Activated CD8-positive, alpha-beta T cell treated with anti-CD3 and anti-CD28 coated beads for 36 hours (primary cell): Measurements from ENCODE around the gene GIMD1. TPM values are rescaled to one million over a fixed set of nuclear protein-coding genes. Genes with fewer than 3 reads are reported as not detected.
"Not testable (repeated sequence)": the region's sequence is repeated elsewhere in the genome, so short reads cannot be mapped to it uniquely, and the experiment has no call there.

Experiments
- ATAC-seq: fragments of 200-7000 bp; cut with Tn5 transposase; one replicate; pipeline ENCODE4 v1.10.0; 2021; ENCODE audit warnings: mild to moderate bottlenecking, moderate library complexity
- CTCF ChIA-PET: fragments of 350-600 bp; sonication (Branson Sonifier 250); formaldehyde crosslinking; loops from one replicate; lab custom pipeline; 2021; ENCODE audit warnings: antibody characterized with exemption; lab: Charles Lee
- POLR2A ChIA-PET: fragments of 350-600 bp; sonication (Branson Sonifier 250); formaldehyde crosslinking; loops from one replicate; lab custom pipeline; 2021; ENCODE audit warnings: antibody characterized with exemption; lab: Charles Lee
- DNase-seq: peaks from one replicate; pipeline ENCODE4 v3.0.0-alpha.2; 2020
- H3K27ac Mint-ChIP-seq: one replicate; pipeline ENCODE4 v1.8.0; 2021; ENCODE audit warnings: mild to moderate bottlenecking, mixed read lengths
- H3K27me3 Mint-ChIP-seq: one replicate; pipeline ENCODE4 v1.8.0; 2021; ENCODE audit warnings: mixed read lengths
- H3K36me3 Mint-ChIP-seq: one replicate; pipeline ENCODE4 v1.8.0; 2021; ENCODE audit warnings: low read depth, mixed read lengths
- H3K4me1 Mint-ChIP-seq: one replicate; pipeline ENCODE4 v1.8.0; 2021; ENCODE audit warnings: low read depth, mixed read lengths
- H3K4me3 Mint-ChIP-seq: one replicate; pipeline ENCODE4 v1.8.0; 2021; ENCODE audit warnings: mild to moderate bottlenecking, moderate library complexity, mixed read lengths
- H3K9me3 Mint-ChIP-seq: one replicate; pipeline ENCODE4 v1.8.0; 2021; ENCODE audit warnings: mixed read lengths
- CTCF ChIP-seq: fragments of 200-600 bp; IDR thresholded peaks from one replicate; pipeline ENCODE4 v1.8.0; 2022; ENCODE audit warnings: antibody characterized with exemption, mild to moderate bottlenecking
- intact Hi-C: fragments of 100-400 bp; cut with micrococcal nuclease; formaldehyde crosslinking; loops from one replicate; pipeline ENCODE4 v1.10.0; 2022
- total RNA-seq, 2 experiments: library from RNA; stranded (reverse); gene quantifications; one replicate each; pipeline ENCODE4 v1.2.3, GENCODE V29; 2021

Gene GIMD1
- total RNA-seq, result not detected

GRCh38 chr4:106368678-106369077, at the start of gene GIMD1:
Gene GIMD1 (minus strand): TSS chr4:106368778. CDS start chr4:106367435, 1,343 bp downstream.
- Mint-ChIP-seq H3K4me1 (no peaks in the 10 kb centered on the region), H3K27ac (no peak within 1 kb of the TSS), H3K9me3 (no peaks in the 10 kb centered on the region), H3K4me3 (no peak within 1 kb of the TSS), H3K27me3 (peaks cover 18% of the 10 kb centered on the region), H3K36me3 (no peaks in the 10 kb centered on the region)
- no peak for TF ChIP-seq CTCF
- POLR2A ChIA-PET, result no interaction called here
- CTCF ChIA-PET, result interaction anchor here (1.1 to 2.0 kb wide), 7 partner anchors 9 to 134 kb away, joined by 3 to 8 read pairs (median 4); no protein-coding TSS in a partner anchor
- intact Hi-C loops, result loop anchor here (5.0 to 10.0 kb wide), 2 partner anchors 134 to 806 kb away; no protein-coding TSS in a partner anchor
- ATAC-seq (no peak), DNase-seq (no peak)

DNA sequence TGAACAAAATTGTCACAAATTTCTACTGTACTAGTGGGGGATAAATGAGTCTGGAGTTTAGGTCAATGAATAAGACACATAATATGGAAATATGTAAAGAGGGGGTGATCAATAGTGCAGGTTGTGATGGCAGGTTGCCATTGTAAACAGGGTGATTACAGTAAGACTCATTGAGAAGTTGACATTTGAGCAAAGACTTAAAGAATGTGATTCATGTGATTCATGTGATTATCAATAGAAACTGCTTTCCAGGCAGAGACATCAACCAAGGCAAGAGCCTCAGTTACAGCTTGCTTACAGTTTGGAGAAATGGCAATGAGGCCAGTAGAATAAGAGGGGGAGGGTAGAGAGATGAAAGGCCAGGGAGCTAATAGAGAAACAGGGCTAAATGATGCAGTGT, 45.8 kb upstream of the GIMD1 start:
- Mint-ChIP-seq H3K27me3 (peaks cover 9% of the 10 kb centered on the region), H3K36me3 (no peaks in the 10 kb centered on the region), H3K9me3 (no peaks in the 10 kb centered on the region), H3K4me3 (no peak overlapping the region), H3K27ac (no peak overlapping the region), H3K4me1 (no peaks in the 10 kb centered on the region)
- DNase-seq (no peak), ATAC-seq (no peak)
- intact Hi-C loops, result no loop called here
- no peak for TF ChIP-seq CTCF
- ChIA-PET CTCF (no interaction called here), POLR2A (no interaction called here)

- no peak for DNase-seq
- no peak overlapping the region for H3K27ac Mint-ChIP-seq
- H3K9me3 Mint-ChIP-seq, result no peaks in the 10 kb centered on the region
- ChIA-PET CTCF (no interaction called here), POLR2A (no interaction called here)
- H3K4me3 Mint-ChIP-seq, result no peak overlapping the region
- ATAC-seq, result no peak
- intact Hi-C loops, result no loop called here
- no peaks in the 10 kb centered on the region for H3K4me1 Mint-ChIP-seq
- no peak for TF ChIP-seq CTCF
- H3K27me3 Mint-ChIP-seq, result peaks cover 6% of the 10 kb centered on the region
- no peaks in the 10 kb centered on the region for H3K36me3 Mint-ChIP-seq
Observed at GRCh38 chr4:106409901-106410889, 41.6 kb upstream of the GIMD1 start.

DNA sequence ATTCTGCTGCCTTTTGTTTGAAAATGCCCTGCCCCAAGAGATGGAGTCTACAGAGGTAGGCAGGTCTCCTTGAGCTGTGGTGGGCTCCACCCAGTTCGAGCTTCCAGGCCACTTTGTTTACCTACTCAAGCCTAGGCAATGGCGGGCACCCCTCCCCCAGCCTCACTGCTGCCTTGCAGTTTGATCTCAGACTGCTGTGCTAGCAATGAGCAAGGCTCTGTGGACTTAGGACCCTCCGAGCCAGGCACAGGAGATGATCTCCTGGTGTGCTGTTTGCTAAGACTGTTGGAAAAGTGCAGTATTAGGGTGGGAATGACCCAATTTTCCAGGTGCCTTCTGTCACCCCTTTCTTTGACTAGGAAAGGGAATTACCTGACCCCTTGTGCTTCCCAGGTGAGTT, 39.4 kb upstream of the GIMD1 start:
- H3K9me3 Mint-ChIP-seq, intact Hi-C loops, H3K4me3 Mint-ChIP-seq, H3K36me3 Mint-ChIP-seq, POLR2A ChIA-PET, H3K27ac Mint-ChIP-seq, DNase-seq, H3K4me1 Mint-ChIP-seq, ATAC-seq, CTCF ChIA-PET, H3K27me3 Mint-ChIP-seq: not testable (repeated sequence)

DNA sequence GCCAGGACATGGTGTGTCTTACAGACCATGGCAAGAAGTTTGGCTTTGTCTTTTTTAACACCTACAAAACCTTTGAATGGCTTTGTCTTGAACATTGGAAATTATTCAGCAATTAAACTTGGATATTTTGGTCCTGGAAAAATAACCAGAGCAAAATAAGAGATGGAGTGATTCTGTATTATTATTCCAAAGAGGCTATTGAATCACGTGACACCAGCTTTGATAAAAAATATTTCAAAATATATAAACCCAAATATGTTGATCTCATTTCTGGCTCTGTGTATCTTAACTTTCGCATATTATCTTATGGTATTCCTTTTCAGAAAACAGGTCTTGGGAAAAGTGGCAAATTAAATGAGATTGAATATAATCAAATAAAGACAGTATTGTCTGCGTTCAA, 32.6 kb upstream of the GIMD1 start:
- no peaks in the 10 kb centered on the region for H3K4me1 Mint-ChIP-seq
- ChIA-PET CTCF (no interaction called here), POLR2A (no interaction called here)
- H3K27ac Mint-ChIP-seq, result no peak overlapping the region
- no peaks in the 10 kb centered on the region for H3K27me3 Mint-ChIP-seq
- intact Hi-C loops, result no loop called here
- H3K4me3 Mint-ChIP-seq, result no peak overlapping the region
- TF ChIP-seq CTCF, result no peak
- no peak for DNase-seq
- ATAC-seq, result no peak
- H3K9me3 Mint-ChIP-seq, result peaks cover 11% of the 10 kb centered on the region
- H3K36me3 Mint-ChIP-seq, result no peaks in the 10 kb centered on the region

- H3K4me1 Mint-ChIP-seq, CTCF ChIA-PET, H3K36me3 Mint-ChIP-seq, intact Hi-C loops, H3K27me3 Mint-ChIP-seq, H3K4me3 Mint-ChIP-seq, DNase-seq, H3K27ac Mint-ChIP-seq, ATAC-seq, POLR2A ChIA-PET: not testable (repeated sequence)
- H3K9me3 Mint-ChIP-seq, result peaks cover 20% of the 10 kb centered on the region
Observed at GRCh38 chr4:106398898-106399297, 30.3 kb upstream of the GIMD1 start.
